ENCODE data around the gene EZH2.

EZH2 gene

GRCh38 chr7:148791546-148791945 is 92.5 kb downstream of the EZH2 start:
- in situ Hi-C loops (cut with HindIII; ENCODE audit: low pct_ligation_motif_present, low pct_unique_long_range_greater_than_20kb, low sequenced_read_pairs) = no loop called here
- DNase-seq = no peak

GRCh38 chr7:148790850-148791249 is 93.2 kb downstream of the EZH2 start:
- in situ Hi-C loops (cut with HindIII; ENCODE audit: low pct_ligation_motif_present, low pct_unique_long_range_greater_than_20kb, low sequenced_read_pairs) = no loop called here

GRCh38 chr7:148790131-148790726 is 93.9 kb downstream of the EZH2 start:
- in situ Hi-C loops (cut with HindIII; ENCODE audit: low pct_ligation_motif_present, low pct_unique_long_range_greater_than_20kb, low sequenced_read_pairs) = no loop called here
- DNase-seq = no peak

More at GRCh38 chr7:148790850-148791249, 93.2 kb downstream of the EZH2 start:
- no peak for DNase-seq

- in situ Hi-C loops (cut with HindIII; ENCODE audit: low pct_ligation_motif_present, low pct_unique_long_range_greater_than_20kb, low sequenced_read_pairs) = no loop called here
- no peak for DNase-seq
Observed at GRCh38 chr7:148789220-148789619, 94.9 kb downstream of the EZH2 start.

- in situ Hi-C loops (cut with HindIII; ENCODE audit: low pct_ligation_motif_present, low pct_unique_long_range_greater_than_20kb, low sequenced_read_pairs) = no loop called here
- no peak for DNase-seq
Observed at GRCh38 chr7:148787571-148788295, 96.4 kb downstream of the EZH2 start.

GRCh38 chr7:148783801-148784527 is 100.1 kb downstream of the EZH2 start:
- DNase-seq = no peak
- in situ Hi-C loops (cut with HindIII; ENCODE audit: low pct_ligation_motif_present, low pct_unique_long_range_greater_than_20kb, low sequenced_read_pairs) = no loop called here

GRCh38 chr7:148782757-148783456 is 101.2 kb downstream of the EZH2 start:
- no peak for DNase-seq
- in situ Hi-C loops (cut with HindIII; ENCODE audit: low pct_ligation_motif_present, low pct_unique_long_range_greater_than_20kb, low sequenced_read_pairs) = no loop called here

- DNase-seq = no peak
- in situ Hi-C loops (cut with HindIII; ENCODE audit: low pct_ligation_motif_present, low pct_unique_long_range_greater_than_20kb, low sequenced_read_pairs) = no loop called here
Observed at GRCh38 chr7:148774471-148774870, 109.6 kb downstream of the EZH2 start.

- no peak for DNase-seq
- in situ Hi-C loops (cut with HindIII; ENCODE audit: low pct_ligation_motif_present, low pct_unique_long_range_greater_than_20kb, low sequenced_read_pairs) = no loop called here
Observed at GRCh38 chr7:148773334-148773733, 110.8 kb downstream of the EZH2 start.

- peak; percentile 89 for DNase-seq
Observed at GRCh38 chr7:148772297-148773089, 111.6 kb downstream of the EZH2 start.

GRCh38 chr7:148770004-148770403 is 114.1 kb downstream of the EZH2 start:
- no peak for DNase-seq
- in situ Hi-C loops (cut with HindIII; ENCODE audit: low pct_ligation_motif_present, low pct_unique_long_range_greater_than_20kb, low sequenced_read_pairs) = no loop called here

More at GRCh38 chr7:148772297-148773089, 111.6 kb downstream of the EZH2 start:
- in situ Hi-C loops (cut with HindIII; ENCODE audit: low pct_ligation_motif_present, low pct_unique_long_range_greater_than_20kb, low sequenced_read_pairs) = no loop called here

GRCh38 chr7:148763622-148764021 is 120.5 kb downstream of the EZH2 start:
- in situ Hi-C loops (cut with HindIII; ENCODE audit: low pct_ligation_motif_present, low pct_unique_long_range_greater_than_20kb, low sequenced_read_pairs) = no loop called here
- DNase-seq = no peak

- in situ Hi-C loops (cut with HindIII; ENCODE audit: low pct_ligation_motif_present, low pct_unique_long_range_greater_than_20kb, low sequenced_read_pairs) = no loop called here
Observed at GRCh38 chr7:148761499-148762278, 122.4 kb downstream of the EZH2 start.

More at GRCh38 chr7:148761499-148762278, 122.4 kb downstream of the EZH2 start:
- DNase-seq = no peak

All from ACHN (cell line).